HUDEP-2 (cell line): Measurements from ENCODE around the gene CACNG4.

Source experiments
- DNase-seq, 76 experiments: peaks; one replicate each; lab custom pipeline; 2025; ENCODE audit not compliant: unreplicated experiment in 76 of 76; lab: John Stamatoyannopoulos, UW

CACNG4 gene

GRCh38 chr17:67015001-67015400 is 50.5 kb downstream of the CACNG4 start:
- no peak for DNase-seq

DNA sequence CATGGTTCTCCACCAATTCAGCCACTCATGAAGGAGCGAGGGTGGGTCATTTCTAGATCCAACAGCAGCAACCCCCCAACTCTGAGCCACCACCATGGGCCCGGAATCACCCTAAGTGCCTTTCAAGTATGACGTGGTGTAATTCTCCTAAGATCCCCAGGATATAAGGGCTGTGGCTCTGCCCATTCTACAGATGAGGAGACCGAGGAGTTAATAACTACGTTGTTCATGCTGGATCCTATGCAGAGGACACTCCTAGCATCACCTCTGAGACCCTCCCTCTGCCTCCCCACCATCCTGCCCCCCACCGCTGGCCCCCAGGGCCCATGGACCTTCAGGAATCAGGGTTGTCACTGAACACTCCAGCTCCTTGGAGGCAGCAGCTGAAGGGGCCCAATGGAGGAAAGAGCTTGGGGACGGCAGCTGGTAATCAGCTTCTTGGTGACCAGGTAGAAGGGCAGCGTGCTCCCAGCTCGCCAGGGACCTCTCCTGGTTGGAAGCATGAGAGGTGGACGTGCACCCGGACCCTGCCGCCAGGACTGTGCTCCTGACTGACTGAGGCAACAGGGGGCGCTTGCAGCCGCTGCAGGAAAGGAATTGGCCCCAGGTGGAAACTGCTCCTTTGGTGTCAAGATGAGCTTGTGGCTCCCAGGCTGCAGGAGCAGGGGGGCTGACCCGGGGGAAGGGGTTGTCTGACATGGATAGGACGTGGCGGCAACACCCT is 51.7 kb downstream of the CACNG4 start:
- no peak for DNase-seq

GRCh38 chr17:67017910-67018309 is 53.4 kb downstream of the CACNG4 start:
- no peak for DNase-seq

GRCh38 chr17:67018471-67019434 is 54.2 kb downstream of the CACNG4 start:
- DNase-seq = no peak

- no peak for DNase-seq
Measured at GRCh38 chr17:67019809-67020208, 55.3 kb downstream of the CACNG4 start.

- no peak for DNase-seq
Measured at GRCh38 chr17:67020293-67020766, 55.8 kb downstream of the CACNG4 start.

- peak in 2 of 76 experiments; percentile 2 to 3 for DNase-seq
Measured at GRCh38 chr17:67021196-67021595, 56.7 kb downstream of the CACNG4 start.

GRCh38 chr17:67021743-67022450 is 57.4 kb downstream of the CACNG4 start:
- DNase-seq = no peak

DNA sequence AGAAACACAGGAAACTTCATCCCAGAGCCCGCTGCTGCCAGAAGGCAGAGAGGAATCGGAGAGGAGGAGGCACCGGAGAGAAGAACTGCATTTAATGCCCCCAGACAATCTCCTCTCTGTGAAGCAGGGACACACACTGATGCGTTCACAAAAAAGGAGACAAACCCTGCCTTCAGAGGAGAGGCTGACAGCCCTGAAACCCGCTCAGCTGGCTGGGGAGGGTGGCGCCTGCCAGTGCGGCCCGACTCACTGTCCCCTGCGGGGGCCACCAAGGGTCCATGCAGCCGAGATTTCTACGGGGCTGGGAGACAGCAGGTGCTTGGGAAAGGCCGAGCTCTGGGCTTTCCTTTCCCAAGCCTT is 57.9 kb downstream of the CACNG4 start:
- DNase-seq = no peak

- no peak for DNase-seq
Measured at GRCh38 chr17:67024736-67025135, 60.2 kb downstream of the CACNG4 start.

- no peak for DNase-seq
Measured at GRCh38 chr17:67025216-67025792, 60.8 kb downstream of the CACNG4 start.

GRCh38 chr17:67026341-67026740 is 61.8 kb downstream of the CACNG4 start:
- DNase-seq = no peak

DNA sequence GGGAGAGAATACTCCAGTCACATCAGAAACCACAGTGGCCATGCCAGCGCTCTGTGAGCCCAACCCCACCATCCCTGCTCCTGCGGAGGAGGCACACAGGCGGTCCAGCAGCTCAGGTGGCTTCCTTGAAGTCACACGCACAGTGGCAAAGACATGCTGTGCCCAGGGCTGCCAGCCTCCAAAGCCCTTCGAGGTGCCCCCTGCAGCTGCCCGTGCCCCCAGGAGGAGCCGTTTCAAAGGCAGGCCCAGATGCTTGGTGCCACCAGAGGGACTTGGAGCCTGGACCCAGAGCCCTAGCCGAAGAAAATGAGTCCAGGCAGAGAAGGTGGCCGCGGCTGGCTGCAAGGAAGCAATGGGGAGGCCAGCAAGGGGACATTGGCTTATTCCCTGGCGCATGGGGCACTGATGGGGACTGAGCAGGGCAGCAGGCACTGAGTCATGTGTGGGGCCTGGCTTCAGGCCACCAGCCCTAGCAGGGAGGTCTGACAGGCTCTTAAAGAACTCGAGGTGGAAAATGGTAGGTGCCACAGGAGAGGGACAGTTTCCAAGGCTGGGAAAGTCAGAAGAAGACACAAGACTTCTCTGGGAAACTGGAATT is 62.6 kb downstream of the CACNG4 start:
- DNase-seq = peak in 1 of 76 experiments; percentile 17

- no peak for DNase-seq
Measured at GRCh38 chr17:67030641-67031040, 66.1 kb downstream of the CACNG4 start.

GRCh38 chr17:67032382-67032781 is 67.9 kb downstream of the CACNG4 start:
- DNase-seq = no peak

- no peak for DNase-seq
Measured at GRCh38 chr17:67032985-67033384, 68.5 kb downstream of the CACNG4 start.

DNA sequence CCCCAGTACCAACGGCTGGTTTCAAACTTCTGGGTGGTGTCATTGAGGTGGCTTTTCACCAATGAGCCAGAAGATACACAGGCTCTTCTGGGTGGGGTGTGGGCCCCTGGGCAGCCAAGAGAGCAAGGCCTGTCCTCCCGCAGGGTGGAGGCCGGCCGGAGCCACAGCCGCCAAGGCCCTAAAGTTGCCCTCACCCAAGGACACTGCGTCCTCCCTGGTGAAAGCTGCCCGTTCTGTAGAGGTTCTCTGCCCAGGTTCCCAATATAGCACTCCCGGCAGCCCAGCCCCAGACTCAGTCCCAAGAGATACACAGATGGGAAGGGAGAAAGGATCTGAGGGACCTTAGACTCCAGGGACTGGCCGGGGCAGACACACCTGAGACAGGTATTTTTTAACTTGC is 69.1 kb downstream of the CACNG4 start:
- DNase-seq = no peak

GRCh38 chr17:67035131-67036083 is 70.9 kb downstream of the CACNG4 start:
- no peak for DNase-seq

DNA sequence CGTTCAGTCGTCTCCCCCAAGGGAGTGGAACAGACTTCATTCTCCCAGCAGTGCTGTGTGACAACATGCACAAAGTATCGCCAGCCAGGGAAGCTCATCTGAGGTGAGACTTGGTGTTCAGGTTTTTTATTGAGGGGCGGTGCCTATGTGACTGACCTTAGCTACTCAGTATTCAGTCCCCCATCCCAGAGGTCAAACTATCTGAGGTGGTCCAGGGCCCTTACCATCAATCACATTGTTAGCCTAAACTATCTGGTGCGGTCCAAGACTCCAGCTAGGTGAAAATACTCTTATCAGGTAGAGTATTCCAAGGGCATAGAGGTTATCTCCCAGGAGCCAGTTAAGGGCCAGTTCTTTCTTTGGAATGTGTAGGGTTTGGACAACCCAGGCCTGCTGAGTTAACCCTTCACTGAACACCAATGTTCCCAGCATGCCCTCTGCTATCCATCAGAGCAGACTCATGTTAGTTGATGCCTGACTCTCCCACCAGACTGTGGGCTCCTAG is 74.4 kb downstream of the CACNG4 start:
- DNase-seq = no peak
